BLaER1 (cell line): ENCODE results near the gene USP54.

Experiments
- H3K27ac ChIP-seq: shearing (Covaris generic); formaldehyde crosslinking; 2 replicates; pipeline ENCODE4 v1.8.1; 2022
- H3K27me3 ChIP-seq: shearing (Covaris generic); formaldehyde crosslinking; 2 replicates; pipeline ENCODE4 v1.8.1; 2022
- H3K36me3 ChIP-seq: shearing (Covaris generic); formaldehyde crosslinking; 2 replicates; pipeline ENCODE4 v1.8.1; 2022
- H3K4me1 ChIP-seq: shearing (Covaris generic); formaldehyde crosslinking; 2 replicates; pipeline ENCODE4 v1.8.1; 2022
- H3K4me2 ChIP-seq: shearing (Covaris generic); formaldehyde crosslinking; 2 replicates; pipeline ENCODE4 v1.8.1; 2022
- H3K4me3 ChIP-seq: shearing (Covaris generic); formaldehyde crosslinking; 2 replicates; pipeline ENCODE4 v1.8.1; 2022
- H3K9ac ChIP-seq: shearing (Covaris generic); formaldehyde crosslinking; 2 replicates; pipeline ENCODE4 v1.8.1; 2022
- H3K9me3 ChIP-seq: shearing (Covaris generic); formaldehyde crosslinking; 2 replicates; pipeline ENCODE4 v1.8.1; 2022
- H4K20me1 ChIP-seq: shearing (Covaris generic); formaldehyde crosslinking; 2 replicates; pipeline ENCODE4 v1.8.1; 2022
- Cebpa-rat ChIP-seq: shearing (Covaris generic); IDR thresholded peaks from 2 replicates; pipeline ENCODE4 v1.8.1; 2022

USP54 gene

GRCh38 chr10:73506074-73506473 lies 85.1 kb downstream of the USP54 start:
- Histone ChIP-seq H3K4me3 (no peak overlapping the region), H3K4me1 (peaks cover 10% of the 10 kb centered on the region), H3K36me3 (peaks cover 12% of the 10 kb centered on the region; the same call in 1 of the 2 replicates), H3K27ac (no peak overlapping the region), H3K4me2 (no peak overlapping the region), H4K20me1 (no peaks in the 10 kb centered on the region), H3K9ac (no peak overlapping the region), H3K9me3 (no peaks in the 10 kb centered on the region), H3K27me3 (no peaks in the 10 kb centered on the region)
- no peak for TF ChIP-seq Cebpa-rat

- Histone ChIP-seq H3K27ac (no peak overlapping the region), H3K27me3 (no peaks in the 10 kb centered on the region), H4K20me1 (no peaks in the 10 kb centered on the region), H3K4me2 (no peak overlapping the region), H3K9me3 (no peaks in the 10 kb centered on the region), H3K36me3 (peaks cover 30% of the 10 kb centered on the region), H3K9ac (no peak overlapping the region), H3K4me1 (peaks cover 10% of the 10 kb centered on the region), H3K4me3 (no peak overlapping the region)
- TF ChIP-seq Cebpa-rat: no peak
Measured at GRCh38 chr10:73503037-73503436, 88.1 kb downstream of the USP54 start.

GRCh38 chr10:73501651-73502050 lies 89.5 kb downstream of the USP54 start:
- TF ChIP-seq Cebpa-rat: no peak
- no peaks in the 10 kb centered on the region for H3K9me3 ChIP-seq
- H3K36me3 ChIP-seq: peaks cover 35% of the 10 kb centered on the region
- H3K4me2 ChIP-seq: peak overlapping the region; percentile 52
- H3K27me3 ChIP-seq: no peaks in the 10 kb centered on the region
- no peak overlapping the region for H3K4me3 ChIP-seq
- no peak overlapping the region for H3K27ac ChIP-seq
- H3K4me1 ChIP-seq: peaks cover 20% of the 10 kb centered on the region
- no peaks in the 10 kb centered on the region for H4K20me1 ChIP-seq
- H3K9ac ChIP-seq: no peak overlapping the region

- peaks cover 26% of the 10 kb centered on the region for H4K20me1 ChIP-seq
- H3K9ac ChIP-seq: no peak overlapping the region
- no peak overlapping the region for H3K4me2 ChIP-seq
- H3K27ac ChIP-seq: no peak overlapping the region
- no peak overlapping the region for H3K4me3 ChIP-seq
- peaks cover 23% of the 10 kb centered on the region for H3K36me3 ChIP-seq
- H3K9me3 ChIP-seq: no peaks in the 10 kb centered on the region
- peaks cover 48% of the 10 kb centered on the region for H3K4me1 ChIP-seq
- H3K27me3 ChIP-seq: no peaks in the 10 kb centered on the region
- TF ChIP-seq Cebpa-rat: no peak
Measured at GRCh38 chr10:73497623-73498022, 93.5 kb downstream of the USP54 start.

GRCh38 chr10:73495884-73496674 lies 95.1 kb downstream of the USP54 start, which contains the start of gene PPP3CB:
Gene PPP3CB (minus strand): TSS chr10:73496024. CDS start chr10:73495889, 135 bp downstream.
- Histone ChIP-seq H3K27ac (peak within 1 kb of the TSS; percentile 92), H3K4me2 (peak within 1 kb of the TSS; percentile 92), H3K27me3 (no peaks in the 10 kb centered on the region), H3K9me3 (no peaks in the 10 kb centered on the region), H3K9ac (peak within 1 kb of the TSS; percentile 90), H3K4me3 (peak within 1 kb of the TSS; percentile 81), H3K4me1 (peaks cover 39% of the 10 kb centered on the region), H4K20me1 (peaks cover 35% of the 10 kb centered on the region), H3K36me3 (peaks cover 24% of the 10 kb centered on the region)
- no peak for TF ChIP-seq Cebpa-rat

GRCh38 chr10:73495226-73495883 lies 95.8 kb downstream of the USP54 start:
- H3K27me3 ChIP-seq: no peaks in the 10 kb centered on the region
- H3K4me2 ChIP-seq: peak overlapping the region; percentile 88
- H3K4me3 ChIP-seq: peak overlapping the region; percentile 81
- H3K36me3 ChIP-seq: peaks cover 31% of the 10 kb centered on the region
- no peaks in the 10 kb centered on the region for H3K9me3 ChIP-seq
- H3K4me1 ChIP-seq: peaks cover 39% of the 10 kb centered on the region
- H3K9ac ChIP-seq: peak overlapping the region; percentile 90
- peaks cover 42% of the 10 kb centered on the region for H4K20me1 ChIP-seq
- H3K27ac ChIP-seq: peak overlapping the region; percentile 92
- TF ChIP-seq Cebpa-rat: no peak

GRCh38 chr10:73494877-73495225 lies 96.3 kb downstream of the USP54 start:
- Histone ChIP-seq H3K27ac (peak overlapping the region; percentile 92), H4K20me1 (peaks cover 47% of the 10 kb centered on the region), H3K36me3 (peaks cover 28% of the 10 kb centered on the region), H3K4me2 (peak overlapping the region; percentile 88), H3K9ac (peak overlapping the region; percentile 90), H3K9me3 (no peaks in the 10 kb centered on the region), H3K27me3 (no peaks in the 10 kb centered on the region), H3K4me1 (peaks cover 39% of the 10 kb centered on the region), H3K4me3 (peak overlapping the region; percentile 81)
- TF ChIP-seq Cebpa-rat: no peak

GRCh38 chr10:73494213-73494612 lies 96.9 kb downstream of the USP54 start:
- H3K27me3 ChIP-seq: no peaks in the 10 kb centered on the region
- peaks cover 22% of the 10 kb centered on the region for H3K36me3 ChIP-seq
- H3K9me3 ChIP-seq: no peaks in the 10 kb centered on the region
- H3K9ac ChIP-seq: 0 out of 2 replicates have a peak overlapping the region, but pooled peaks have one; percentile 90
- peak overlapping the region; percentile 81; the same call in 1 of the 2 replicates for H3K4me3 ChIP-seq
- H4K20me1 ChIP-seq: peaks cover 53% of the 10 kb centered on the region
- H3K4me1 ChIP-seq: peaks cover 39% of the 10 kb centered on the region
- H3K4me2 ChIP-seq: peak overlapping the region; percentile 88
- H3K27ac ChIP-seq: peak overlapping the region; percentile 92; the same call in 1 of the 2 replicates
- no peak for TF ChIP-seq Cebpa-rat

- TF ChIP-seq Cebpa-rat: no peak
Measured at GRCh38 chr10:73493781-73494180, 97.4 kb downstream of the USP54 start.

GRCh38 chr10:73486601-73487000 lies 104.5 kb downstream of the USP54 start:
- Histone ChIP-seq H3K4me1 (no peaks in the 10 kb centered on the region), H3K27me3 (no peaks in the 10 kb centered on the region), H4K20me1 (peaks cover 37% of the 10 kb centered on the region; the same call in 1 of the 2 replicates), H3K36me3 (peaks cover 51% of the 10 kb centered on the region), H3K9ac (no peak overlapping the region), H3K9me3 (0 out of 2 replicates have a peak, but pooled peaks cover 5% of the 10 kb centered on the region), H3K4me2 (no peak overlapping the region), H3K27ac (no peak overlapping the region), H3K4me3 (no peak overlapping the region)
- TF ChIP-seq Cebpa-rat: no peak

More at GRCh38 chr10:73493781-73494180, 97.4 kb downstream of the USP54 start:
- Histone ChIP-seq H3K27me3 (no peaks in the 10 kb centered on the region), H3K9ac (0 out of 2 replicates have a peak overlapping the region, but pooled peaks have one; percentile 90), H3K9me3 (no peaks in the 10 kb centered on the region), H3K36me3 (peaks cover 18% of the 10 kb centered on the region), H4K20me1 (peaks cover 58% of the 10 kb centered on the region), H3K4me3 (0 out of 2 replicates have a peak overlapping the region, but pooled peaks have one; percentile 81), H3K4me2 (peak overlapping the region; percentile 88), H3K27ac (no peak overlapping the region; the same call in 1 of the 2 replicates), H3K4me1 (peaks cover 39% of the 10 kb centered on the region)
